Type B pancreatic cell (in vitro differentiated cells): Measurements from ENCODE around the gene CIB4. TPM values are rescaled to one million over a fixed set of nuclear protein-coding genes. Genes with fewer than 3 reads are reported as not detected.

Experiments
- DNase-seq: peaks from one replicate; pipeline ENCODE4 v3.0.0; 2021; ENCODE audit warnings: mixed read lengths; ENCODE audit not compliant: unreplicated experiment; ENCODE audit errors: extremely low spot score
- H3K27ac Mint-ChIP-seq: 2 replicates; pipeline ENCODE4 v1.8.0; 2021; ENCODE audit warnings: mild to moderate bottlenecking, mixed read lengths
- H3K27me3 Mint-ChIP-seq: 2 replicates; pipeline ENCODE4 v1.8.0; 2021; ENCODE audit warnings: mixed read lengths
- H3K36me3 Mint-ChIP-seq: 2 replicates; pipeline ENCODE4 v1.8.0; 2021; ENCODE audit warnings: mixed read lengths
- H3K4me1 Mint-ChIP-seq: one replicate; pipeline ENCODE4 v1.8.0; 2021; ENCODE audit warnings: mixed read lengths; ENCODE audit not compliant: unreplicated experiment
- H3K4me3 Mint-ChIP-seq: 2 replicates; pipeline ENCODE4 v1.8.0; 2021; ENCODE audit warnings: mild to moderate bottlenecking, mixed read lengths
- H3K9me3 Mint-ChIP-seq: 2 replicates; pipeline ENCODE4 v1.8.0; 2021; ENCODE audit warnings: mixed read lengths
- CTCF ChIP-seq: fragments of 200-600 bp; sonication (generic); conservative IDR thresholded peaks from 2 replicates; pipeline ENCODE4 v1.5.0; 2021; ENCODE audit warnings: antibody characterized with exemption, mild to moderate bottlenecking
- total RNA-seq: library from RNA; stranded (reverse); gene quantifications from 2 replicates; pipeline ENCODE4 v1.2.1, GENCODE V29; 2021; ENCODE audit warnings: low replicate concordance

Gene CIB4
- total RNA-seq, 1 donor from 2014 or later, result not detected

DNA sequence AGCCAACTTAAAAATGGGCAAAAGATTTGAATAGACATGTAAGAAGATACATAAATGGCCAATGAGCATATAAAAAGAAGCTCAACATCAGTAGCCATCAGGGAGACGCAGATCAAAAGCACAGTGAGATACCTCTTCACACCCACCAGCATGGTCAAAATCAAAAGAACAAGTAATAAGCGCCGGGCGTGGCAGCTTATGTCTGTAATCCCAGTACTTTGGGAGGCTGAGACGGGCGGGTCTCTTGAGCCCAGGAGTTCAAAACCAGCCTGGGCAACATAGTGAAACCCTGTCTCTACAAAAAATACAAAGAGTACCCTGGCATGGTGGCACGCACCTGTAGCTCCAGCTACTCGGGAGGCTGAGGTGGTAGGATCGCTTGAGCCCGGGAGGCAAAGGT lies 4.6 kb upstream of the CIB4 start:
- H3K36me3 Mint-ChIP-seq, result no peaks in the 10 kb centered on the region
- TF ChIP-seq CTCF, result no peak
- H3K4me3 Mint-ChIP-seq, result no peak overlapping the region
- peak; percentile 20 for DNase-seq
- H3K4me1 Mint-ChIP-seq, result peaks cover 24% of the 10 kb centered on the region
- peaks cover 14% of the 10 kb centered on the region for H3K27me3 Mint-ChIP-seq
- no peaks in the 10 kb centered on the region for H3K9me3 Mint-ChIP-seq
- H3K27ac Mint-ChIP-seq, result no peak overlapping the region

GRCh38 chr2:26644188-26644835 lies 3.1 kb upstream of the CIB4 start:
- H3K4me1 Mint-ChIP-seq, result peaks cover 28% of the 10 kb centered on the region
- H3K9me3 Mint-ChIP-seq, result no peaks in the 10 kb centered on the region
- H3K27me3 Mint-ChIP-seq, result peaks cover 14% of the 10 kb centered on the region
- H3K36me3 Mint-ChIP-seq, result no peaks in the 10 kb centered on the region
- no peak overlapping the region for H3K27ac Mint-ChIP-seq
- TF ChIP-seq CTCF, result no peak
- DNase-seq, result peak; percentile 48
- no peak overlapping the region for H3K4me3 Mint-ChIP-seq

GRCh38 chr2:26642429-26642828 lies 1.3 kb upstream of the CIB4 start:
- Mint-ChIP-seq H3K27ac (no peak overlapping the region), H3K4me1 (peaks cover 28% of the 10 kb centered on the region), H3K36me3 (no peaks in the 10 kb centered on the region), H3K4me3 (no peak overlapping the region), H3K9me3 (no peaks in the 10 kb centered on the region), H3K27me3 (peaks cover 14% of the 10 kb centered on the region)
- peak; percentile 27 for DNase-seq
- TF ChIP-seq CTCF, result no peak

DNA sequence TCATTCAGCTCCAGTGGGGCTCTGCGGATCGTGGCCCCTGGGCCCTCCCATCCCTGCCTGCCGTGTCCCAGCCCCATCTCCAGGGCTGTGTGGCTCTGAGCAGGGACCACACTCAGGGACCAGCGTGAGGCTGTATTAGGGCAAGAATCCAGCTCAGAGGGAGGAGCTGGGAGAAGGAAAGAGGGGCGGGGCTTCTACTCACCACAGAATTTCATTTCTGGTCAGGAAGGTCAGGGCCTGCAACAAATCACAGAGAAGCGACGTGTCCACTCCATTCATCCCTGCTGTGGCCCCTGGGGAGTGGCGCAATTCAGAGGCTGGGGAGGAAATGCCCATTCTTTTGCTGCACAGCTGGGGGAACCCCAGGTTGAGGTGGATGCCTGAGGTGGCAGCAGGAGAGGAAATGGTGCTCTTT lies 828 bp downstream of the CIB4 start:
- no peak overlapping the region for H3K4me3 Mint-ChIP-seq
- H3K4me1 Mint-ChIP-seq, result peaks cover 19% of the 10 kb centered on the region
- peak overlapping the region; percentile 57 for H3K27ac Mint-ChIP-seq
- no peaks in the 10 kb centered on the region for H3K9me3 Mint-ChIP-seq
- peaks cover 10% of the 10 kb centered on the region for H3K27me3 Mint-ChIP-seq
- no peaks in the 10 kb centered on the region for H3K36me3 Mint-ChIP-seq
- no peak for DNase-seq
- no peak for TF ChIP-seq CTCF

DNA sequence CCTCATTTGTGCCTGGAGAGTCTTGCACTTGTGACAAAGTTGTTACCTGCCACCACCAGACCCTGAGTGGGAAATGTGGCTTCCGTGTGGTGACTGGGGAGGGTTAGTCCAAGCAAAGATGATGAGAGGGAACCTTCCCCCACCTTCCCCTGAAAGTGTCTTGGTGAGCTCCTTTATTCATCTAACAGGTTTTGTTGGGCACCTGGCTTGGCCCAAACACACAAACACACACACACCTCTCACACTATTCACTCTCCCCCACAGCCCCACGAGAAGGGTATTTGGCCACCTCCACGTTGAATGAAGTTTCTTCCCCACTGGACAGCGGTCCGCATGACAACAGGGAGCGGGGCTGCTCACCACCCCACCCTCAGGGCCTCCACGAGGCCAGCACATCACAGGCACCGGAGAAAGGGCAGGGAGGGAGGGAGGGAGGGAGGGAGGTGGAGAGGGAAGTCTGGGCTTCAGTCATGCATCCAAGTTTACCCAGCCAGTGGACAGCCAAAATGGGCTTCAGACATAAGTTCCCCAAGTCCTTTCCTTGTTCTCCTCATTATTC lies 1.4 kb downstream of the CIB4 start:
- TF ChIP-seq CTCF, result no peak
- no peak overlapping the region for H3K4me3 Mint-ChIP-seq
- H3K27ac Mint-ChIP-seq, result peak overlapping the region; percentile 56
- no peak for DNase-seq
- H3K27me3 Mint-ChIP-seq, result peaks cover 5% of the 10 kb centered on the region
- peaks cover 19% of the 10 kb centered on the region for H3K4me1 Mint-ChIP-seq
- H3K9me3 Mint-ChIP-seq, result no peaks in the 10 kb centered on the region
- no peaks in the 10 kb centered on the region for H3K36me3 Mint-ChIP-seq
